ENCODE results near the gene FGF4.

- TF ChIP-seq CTCF (IDR thresholded peaks at IDR 0.05; ENCODE audit: low read depth, low read length, poor library complexity, severe bottlenecking) (no peak), EZH2phosphoT487 (IDR thresholded peaks at IDR 0.05; ENCODE audit: borderline replicate concordance, low read length) (no peak)
Measured at GRCh38 chr11:69744435-69744834, 30.7 kb downstream of the FGF4 start.
